ENCODE data around the gene DOHH.

GRCh38 chr19:3463714-3464586 is 36.5 kb downstream of the DOHH start:
- TF ChIP-seq CTCF (IDR thresholded peaks at IDR 0.05; ENCODE audit: low read length) (no peak), EZH2 (IDR thresholded peaks at IDR 0.05; ENCODE audit: borderline replicate concordance, low read length) (no peak)
